Activated CD4-positive, alpha-beta T cell treated with anti-CD3 and anti-CD28 coated beads, Interleukin-10, Interleukin-2, amounts not matched to agents 100 ng/mL and 50 ng/mL, durations not matched to agents 16 hours and 8 hours (primary cell): ENCODE data around the gene ACP2.
"Not testable (repeated sequence)": the region's sequence is repeated elsewhere in the genome, so short reads cannot be mapped to it uniquely, and the experiment has no call there.

Experiments used
- DNase-seq: peaks from one replicate; pipeline ENCODE4 v3.0.0-alpha.2; 2020

Gene ACP2

DNA sequence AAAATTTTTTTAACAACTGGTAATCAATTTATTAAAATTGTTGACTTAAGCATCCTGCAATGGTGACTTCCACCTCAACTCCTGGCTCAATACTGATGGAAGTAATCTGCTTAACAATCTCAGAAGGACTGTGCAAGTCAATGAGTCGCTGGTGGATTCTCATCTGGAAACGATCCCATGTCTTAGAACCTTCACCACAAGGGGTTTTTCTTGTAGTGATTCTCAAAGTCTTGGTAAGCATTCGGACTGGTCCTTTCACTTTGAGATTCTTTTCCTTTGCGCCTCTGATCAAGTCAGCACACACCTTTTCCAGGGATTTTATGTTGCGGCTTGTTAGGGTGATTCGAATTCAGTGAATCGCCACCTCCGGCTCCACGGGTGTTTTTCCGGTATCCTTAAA is 57.5 kb downstream of the ACP2 start:
- DNase-seq: not testable (repeated sequence)
